Stimulated activated CD4-positive, alpha-beta T cell treated with anti-CD3 and anti-CD28 coated beads, Interleukin-4, amount 100 ng/mL, for 4 hours (primary cell): ENCODE data around the gene NPEPL1.
"Not testable (repeated sequence)": the region's sequence is repeated elsewhere in the genome, so short reads cannot be mapped to it uniquely, and the experiment has no call there.

ENCODE experiments used
- DNase-seq, 2 experiments: peaks; one replicate each; pipeline ENCODE4 v3.0.0-alpha.2; 2020

NPEPL1 gene

GRCh38 chr20:58692579-58693225 lies at the start of gene NPEPL1:
Gene NPEPL1 (plus strand): TSS chr20:58692800. CDS start chr20:58692901, 101 bp downstream.
- DNase-seq: peak; percentile 42 to 71

DNA sequence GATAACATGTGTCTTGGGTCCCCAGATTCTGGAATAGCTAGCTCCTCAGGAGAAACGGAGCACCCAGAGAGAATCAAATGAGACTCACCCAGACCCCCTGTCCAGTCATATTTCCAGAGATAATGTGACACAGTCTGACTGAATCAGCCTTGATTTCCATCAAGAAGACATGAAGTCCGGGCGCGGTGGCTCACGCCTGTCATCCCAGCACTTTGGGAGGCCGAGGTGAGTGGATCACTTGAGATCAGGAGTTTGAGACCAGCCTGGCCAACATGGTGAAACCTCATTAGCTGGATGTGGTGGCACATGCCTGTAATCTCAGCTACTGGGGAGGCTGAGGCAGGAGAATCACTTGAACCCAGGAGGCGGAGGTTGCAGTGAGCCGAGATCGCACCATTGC lies 49.7 kb upstream of the NPEPL1 start:
- not testable (repeated sequence) for DNase-seq

GRCh38 chr20:58645412-58645968 lies 47.1 kb upstream of the NPEPL1 start:
- DNase-seq: no peak

DNA sequence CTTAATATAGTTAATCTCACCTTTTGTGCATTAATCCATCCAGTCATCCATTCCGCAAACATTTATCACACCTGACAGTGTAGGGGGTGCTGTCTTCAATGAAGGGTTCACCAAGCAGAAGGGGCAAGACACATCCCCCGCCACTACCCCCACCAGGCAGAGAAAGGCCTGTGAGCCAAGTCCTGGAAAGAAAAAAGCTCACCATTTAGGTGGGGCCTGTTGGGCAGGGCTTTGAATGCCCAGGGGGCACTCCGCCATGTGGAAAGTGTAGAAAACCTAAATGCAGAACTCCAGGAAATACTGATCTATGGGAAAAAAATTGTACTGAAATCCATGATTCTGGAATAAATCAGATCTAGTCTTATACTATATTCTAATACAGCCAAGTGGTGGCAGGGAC lies 46.3 kb upstream of the NPEPL1 start:
- no peak for DNase-seq

DNA sequence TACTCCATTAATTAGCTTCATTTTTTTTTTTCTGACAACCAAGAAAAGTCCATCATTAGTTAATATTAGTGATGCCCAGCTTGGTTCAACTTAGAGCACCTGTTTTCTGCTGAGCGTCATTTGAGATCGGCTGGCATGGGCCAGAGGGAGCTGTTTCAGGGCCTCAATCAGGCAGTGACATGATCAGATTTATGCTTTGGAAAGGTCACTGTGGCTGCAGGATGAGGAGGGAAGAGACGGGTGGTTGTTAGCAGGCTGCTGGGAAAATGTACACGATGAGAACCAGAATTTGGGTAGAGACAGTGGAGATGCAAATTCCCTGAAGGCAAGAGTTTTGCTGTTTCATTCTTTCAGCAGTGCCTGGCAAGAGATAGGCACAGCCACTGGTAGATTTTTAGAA lies 45.9 kb upstream of the NPEPL1 start:
- DNase-seq: no peak

- no peak for DNase-seq
Measured at GRCh38 chr20:58647162-58647795, 45.3 kb upstream of the NPEPL1 start.

DNA sequence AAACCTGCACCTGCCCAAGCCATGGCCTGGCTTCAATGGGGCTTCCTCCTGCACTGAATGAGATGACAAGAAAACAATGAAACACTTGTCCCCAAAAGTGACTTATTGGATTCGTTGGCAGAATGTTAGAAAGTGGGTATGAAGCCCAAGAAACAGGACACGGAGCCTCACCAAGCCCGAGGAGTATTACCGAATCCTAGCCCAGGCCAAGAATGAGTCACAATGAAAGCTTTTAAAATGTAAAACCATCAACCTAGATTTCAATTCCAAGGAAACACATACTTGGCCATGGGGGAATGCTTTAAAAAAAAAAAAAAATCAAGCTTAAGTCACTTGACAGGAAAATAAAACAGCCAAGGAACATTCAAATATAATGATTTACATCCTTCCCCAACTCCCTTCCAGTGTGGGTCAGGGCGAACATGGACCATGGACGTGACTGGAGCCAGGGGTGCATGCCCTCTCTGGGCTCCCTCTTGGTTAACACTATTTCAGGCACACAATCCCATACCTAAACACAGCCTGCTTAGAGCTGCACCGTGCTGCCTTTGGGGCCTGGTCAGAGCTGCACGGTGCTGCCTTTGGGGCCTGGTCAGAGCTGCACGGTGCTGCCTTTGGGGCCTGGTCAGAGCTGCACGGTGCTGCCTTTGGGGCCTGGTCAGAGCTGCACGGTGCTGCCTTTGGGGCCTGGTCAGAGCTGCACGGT lies 44.7 kb upstream of the NPEPL1 start:
- no peak for DNase-seq

DNA sequence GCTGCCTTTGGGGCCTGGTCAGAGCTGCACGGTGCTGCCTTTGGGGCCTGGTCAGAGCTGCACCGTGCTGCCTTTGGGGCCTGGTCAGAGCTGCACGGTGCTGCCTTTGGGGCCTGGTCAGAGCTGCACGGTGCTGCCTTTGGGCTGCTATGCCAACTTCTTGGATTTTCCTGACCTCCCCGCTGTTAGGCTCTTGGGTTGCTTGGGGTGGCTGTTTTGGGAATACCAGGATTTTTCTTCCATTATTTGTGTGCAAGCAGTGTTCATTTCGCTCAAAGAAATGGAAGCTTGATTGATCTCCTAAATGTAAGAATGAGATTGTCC lies 44.1 kb upstream of the NPEPL1 start:
- DNase-seq: not testable (repeated sequence)

DNA sequence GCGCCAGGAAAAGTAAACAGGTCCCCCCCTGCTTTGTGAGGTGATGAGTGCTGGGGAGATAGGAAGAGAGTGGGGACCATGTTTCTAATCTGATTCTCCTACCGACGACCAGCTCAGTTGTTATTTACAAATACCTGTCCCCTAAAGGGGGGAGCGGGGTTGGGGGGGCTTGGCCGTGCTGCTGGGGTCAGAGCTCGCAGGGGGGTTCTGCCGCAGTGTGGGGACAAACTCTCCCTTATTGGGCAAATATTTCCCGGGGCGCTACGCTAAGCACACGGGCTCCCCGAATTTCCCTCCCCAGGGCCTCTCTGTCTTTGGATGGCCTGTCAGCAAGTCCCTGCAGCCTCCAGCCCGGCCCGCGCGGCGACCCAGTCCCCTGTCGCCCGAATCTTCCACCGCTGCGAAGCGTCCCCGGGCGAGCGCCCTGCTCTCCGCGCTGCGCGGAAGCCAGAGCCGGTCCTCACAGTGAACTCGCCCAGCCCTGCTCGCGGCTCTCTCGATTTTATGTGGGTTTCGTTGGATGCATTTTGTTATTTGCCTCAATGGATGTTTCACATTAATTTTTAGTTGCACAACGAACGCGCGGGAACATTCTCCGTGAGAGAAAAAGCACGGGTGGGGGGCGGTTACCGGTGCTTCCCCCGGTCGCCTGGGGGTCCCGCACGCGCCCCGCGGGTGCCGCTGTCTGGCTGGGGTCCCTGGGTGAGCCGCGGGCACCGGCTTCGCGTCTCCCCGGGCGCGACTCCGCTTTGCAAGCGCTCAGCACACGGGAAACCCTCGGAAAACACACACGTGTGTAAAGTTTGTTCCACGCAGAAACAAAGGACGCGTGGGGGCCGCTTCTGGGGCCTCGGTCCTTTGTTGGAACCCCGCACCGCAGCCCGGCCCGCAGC lies 43.1 kb upstream of the NPEPL1 start:
- DNase-seq: peak in 1 of 2 experiments; percentile 43

DNA sequence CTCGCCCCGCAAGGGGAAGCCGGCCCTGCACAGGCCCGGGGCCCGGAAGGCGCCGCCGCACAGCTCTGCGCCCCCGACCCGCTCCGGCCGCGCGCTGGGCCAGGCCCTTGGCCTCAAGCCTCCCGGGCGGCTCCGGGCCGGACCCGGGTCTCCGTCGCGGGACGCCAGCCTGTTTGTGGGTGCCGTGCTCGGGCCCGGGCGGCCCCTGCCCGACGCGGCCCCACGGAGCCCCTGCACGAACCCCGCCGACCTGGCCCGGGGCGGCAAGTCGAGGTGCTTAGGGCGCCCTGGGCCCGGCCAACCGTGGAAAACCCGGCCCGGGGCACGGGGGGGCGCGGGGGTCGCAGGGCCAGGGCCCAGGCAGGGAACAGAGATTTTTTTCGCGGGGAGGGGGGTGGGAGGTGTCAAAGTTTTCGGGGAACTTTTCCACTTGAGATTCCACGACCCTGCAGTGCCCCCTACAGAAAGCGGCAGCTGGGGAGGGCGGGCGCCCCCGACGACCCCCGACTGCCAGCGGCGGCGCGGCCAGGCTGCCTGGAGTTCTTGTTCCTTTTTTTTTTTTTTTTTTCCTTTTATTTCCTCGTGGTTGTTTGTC lies 42.3 kb upstream of the NPEPL1 start:
- DNase-seq: peak; percentile 41 to 49

GRCh38 chr20:58650776-58651558 lies 41.6 kb upstream of the NPEPL1 start, which contains the start of gene STX16:
Gene STX16 (plus strand): TSS chr20:58651283. CDS start chr20:58652007, 724 bp downstream.
- DNase-seq: peak; percentile 83 to 86

DNA sequence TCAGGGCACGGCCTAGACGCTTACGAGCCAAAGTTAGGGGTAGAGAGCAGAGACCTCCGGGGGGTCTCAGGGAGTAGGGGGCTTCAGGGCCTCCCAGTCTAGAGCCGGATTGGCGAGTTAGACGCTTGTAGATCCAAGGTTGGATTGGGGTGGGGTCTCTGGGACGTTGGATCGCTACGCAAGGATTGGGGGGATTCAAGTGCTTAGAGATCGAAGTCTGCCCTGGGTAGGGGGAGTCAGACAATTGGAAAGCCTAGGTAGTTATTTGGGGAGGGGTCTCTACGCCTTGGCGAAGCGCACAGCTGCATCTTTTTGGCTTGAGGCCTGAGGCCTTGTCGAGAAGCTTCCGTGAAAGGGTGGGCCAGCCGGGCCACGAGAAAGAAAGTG lies 41.0 kb upstream of the NPEPL1 start:
- no peak for DNase-seq

- peak; percentile 44 to 74 for DNase-seq
Measured at GRCh38 chr20:58651946-58652605, 40.5 kb upstream of the NPEPL1 start.

DNA sequence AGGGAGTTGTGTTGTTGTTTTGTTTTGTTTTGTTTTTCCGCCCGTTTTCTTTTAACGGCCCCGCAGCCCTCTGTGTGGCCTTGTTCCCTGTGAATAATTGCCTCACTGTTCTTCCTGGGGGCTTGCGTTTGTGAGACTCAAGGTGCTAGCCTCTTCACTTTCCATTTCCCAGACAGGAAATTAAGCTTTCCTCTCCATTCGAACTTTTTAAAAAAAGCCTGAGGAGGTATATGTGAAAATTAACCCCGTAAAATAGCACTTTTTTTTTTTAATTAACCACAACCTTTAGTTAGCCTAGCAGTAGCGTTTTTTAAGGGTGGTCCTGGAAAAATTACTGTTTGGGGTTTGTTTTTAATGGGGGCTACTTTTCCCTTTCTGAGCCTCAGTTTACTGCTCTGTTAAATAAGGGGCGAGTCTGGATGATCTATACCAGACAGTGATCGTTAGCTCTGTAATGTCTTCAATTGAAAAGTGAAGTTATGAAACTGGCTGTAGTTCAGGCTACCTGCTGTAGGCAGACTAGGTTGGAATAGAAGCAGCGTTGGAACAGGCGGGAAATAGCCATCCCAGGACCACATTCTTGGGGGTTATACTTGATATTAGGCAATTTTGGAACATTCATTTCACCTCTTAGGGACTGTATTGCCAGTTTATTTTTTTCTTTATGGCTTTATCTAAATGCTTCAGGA lies 39.9 kb upstream of the NPEPL1 start:
- no peak for DNase-seq

GRCh38 chr20:58654337-58654736 lies 38.3 kb upstream of the NPEPL1 start:
- no peak for DNase-seq

- DNase-seq: no peak
Measured at GRCh38 chr20:58655328-58656107, 37.1 kb upstream of the NPEPL1 start.

DNA sequence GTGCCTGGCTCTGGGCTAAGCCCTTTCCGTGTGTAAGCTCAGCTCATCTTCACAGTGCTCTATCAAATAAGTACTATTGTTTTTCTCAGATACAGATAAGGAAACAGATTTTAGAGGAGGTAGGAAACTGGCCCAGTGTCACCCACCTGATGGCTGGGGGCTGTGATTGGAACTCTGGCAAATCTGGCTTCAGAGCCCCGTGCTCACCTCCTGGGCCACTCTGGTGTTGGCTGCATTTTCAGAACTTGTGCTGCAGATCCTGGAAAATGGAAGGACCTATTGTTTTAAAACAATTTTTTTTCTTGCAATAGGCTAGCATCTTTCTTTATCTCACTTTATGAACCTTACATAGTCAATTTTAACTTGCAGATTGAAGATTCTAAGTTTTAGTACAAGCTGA lies 35.8 kb upstream of the NPEPL1 start:
- no peak for DNase-seq

DNA sequence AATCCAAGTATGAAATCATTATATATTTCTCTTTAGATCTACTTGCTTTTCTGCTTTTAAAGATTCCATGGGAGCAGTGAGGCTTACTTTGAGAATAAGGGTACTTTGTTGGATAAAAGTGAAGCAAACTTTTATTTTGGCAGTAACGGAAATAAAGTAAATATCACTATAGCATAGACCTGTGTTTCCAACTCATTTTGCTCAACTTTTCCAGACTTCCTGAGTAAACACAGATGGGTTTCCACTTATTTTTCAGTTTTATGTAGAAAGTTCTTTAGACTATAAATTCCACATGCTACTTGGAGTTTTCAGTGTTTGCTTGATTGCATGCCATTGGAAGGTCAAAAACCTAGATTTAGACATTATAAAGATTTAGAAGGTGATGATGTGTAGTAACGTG lies 35.3 kb upstream of the NPEPL1 start:
- DNase-seq: no peak

- no peak for DNase-seq
Measured at GRCh38 chr20:58657986-58658385, 34.6 kb upstream of the NPEPL1 start.

DNA sequence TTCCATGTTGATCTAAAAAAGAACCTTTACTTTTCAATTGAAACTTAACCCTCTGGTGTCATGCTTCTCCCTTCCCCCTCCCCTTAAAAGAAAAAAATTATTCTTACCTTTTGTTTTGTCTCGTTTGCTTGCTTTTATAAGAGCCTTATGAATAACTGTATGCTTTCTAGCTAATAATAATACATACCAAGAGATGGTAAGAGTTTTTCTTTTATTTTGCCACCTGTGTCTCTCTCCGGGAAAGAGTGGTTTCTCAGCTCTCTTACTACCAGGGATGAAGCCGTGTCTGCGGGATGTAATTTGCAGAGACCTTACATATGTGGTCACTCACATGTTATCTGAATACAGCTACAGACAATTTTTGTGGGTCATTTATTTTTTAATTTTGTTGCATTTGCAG lies 33.8 kb upstream of the NPEPL1 start:
- DNase-seq: no peak
